ENCODE results near the gene SMAD6. TPM values are rescaled to one million over a fixed set of nuclear protein-coding genes. Genes with fewer than 3 reads are reported as not detected.

The SMAD6 gene
- total and polyA plus RNA-seq, 10 of the 15 experiments (the other 5 are each of a cell fraction or from before 2014, with no cell fraction given): under 0.01 to 0.10 (median 0.03) TPM; not detected in 7

- H3K27me3 ChIP-seq (replicated peaks in 1 of 2; ENCODE audit: control insufficient read depth in 2 of 2, insufficient read depth in 2 of 2, low read length in 1 of 2): peaks cover 11 to 15% of the 10 kb centered on the region in 2 experiments
- SMC1A ChIA-PET (ENCODE audit: uncharacterized antibody, unreplicated experiment): no interaction called here
- H3K4me2 ChIP-seq (ENCODE audit: control insufficient read depth, insufficient read depth): no peak overlapping the region
- no peaks in the 10 kb centered on the region for H3K36me3 ChIP-seq (ENCODE audit: control insufficient read depth in 2 of 2, insufficient read depth in 2 of 2, low read length in 1 of 2)
- DNase-seq (ENCODE audit: low read depth, low spot score) (no peak), FAIRE-seq (no peak), ATAC-seq (no peak)
- H3K9me3 ChIP-seq (replicated peaks; ENCODE audit: control insufficient read depth, insufficient read depth, low read length): no peaks in the 10 kb centered on the region
- no TSS peak for BruUV-seq (replicated peaks)
- in situ Hi-C loops (cut with MboI): no loop called here
- TF ChIP-seq CTCF (IDR thresholded peaks at IDR 0.05 in 2 of 3, conservative IDR thresholded peaks at IDR 0.05 in 1 of 3; ENCODE audit: control insufficient read depth in 2 of 3, extremely low read depth in 1 of 3, insufficient read depth in 1 of 3, low read depth in 3 of 3, low read length in 3 of 3) (peak in 2 of 3 experiments; percentile 12 to 32; a peak in 1 of 6 replicates), RCOR1 (conservative IDR thresholded peaks at IDR 0.05; ENCODE audit: low read depth, low read length) (no peak), CUX1 (IDR thresholded peaks at IDR 0.05; ENCODE audit: insufficient replicate concordance, low read depth, low read length) (no peak)
- CTCF ChIA-PET: interaction anchor here (0.6 to 1.6 kb wide), 5 partner anchors 52 to 146 kb away, joined by 3 to 5 read pairs (median 4); no protein-coding TSS in a partner anchor
- H3K27ac ChIP-seq (ENCODE audit: control insufficient read depth, insufficient read depth): no peak overlapping the region
- H3K9ac ChIP-seq (ENCODE audit: control insufficient read depth, insufficient read depth, low read length): no peak overlapping the region
- H3K4me1 ChIP-seq (ENCODE audit: control insufficient read depth, insufficient read depth, low read length): peaks cover 23% of the 10 kb centered on the region
- RAD21 ChIA-PET (ENCODE audit: unreplicated experiment): no interaction called here
- no peak overlapping the region for H3K4me3 ChIP-seq
- H2AFZ ChIP-seq (ENCODE audit: control insufficient read depth, low read depth, low read length): no peak overlapping the region
- POLR2A ChIA-PET: no interaction called here
- peaks cover 4% of the 10 kb centered on the region for H4K20me1 ChIP-seq (ENCODE audit: control insufficient read depth, insufficient read depth)
- WGBS (ENCODE audit: insufficient coverage, insufficient replicate concordance, low lambda C conversion rate, missing lambda C conversion rate): 91% methylated on average over 11 of the region's 22 CpGs
- H3K79me2 ChIP-seq (ENCODE audit: control insufficient read depth, insufficient read depth, low read length): no peaks in the 10 kb centered on the region
- intact Hi-C loops (cut with micrococcal nuclease; ENCODE audit: unreplicated experiment): loop anchor here (10.0 kb wide), 1 partner anchor 91 kb away; no protein-coding TSS in a partner anchor
These were observed 4.2 kb downstream of the SMAD6 start for GRCh38 chr15:66706225-66706732.

Data from GM12878 (cell line).